ENCODE measurements around the gene PEMT.

The PEMT gene

GRCh38 chr17:17561408-17562145, 29.9 kb downstream of the PEMT start:
- DNase-seq (ENCODE audit: extremely low spot score), result no peak
- no peak for TF ChIP-seq CTCF (IDR thresholded peaks at IDR 0.05; ENCODE audit: control extremely low read depth, extremely low read depth, low read depth, missing control alignments)
- ChIA-PET CTCF (no interaction called here), POLR2A (no interaction called here)

GRCh38 chr17:17560975-17561374, 30.5 kb downstream of the PEMT start:
- no peak for DNase-seq (ENCODE audit: extremely low spot score)
- CTCF ChIA-PET, result interaction anchor here (0.9 kb wide), 1 partner anchor 64 kb away, joined by 3 read pairs; the partner anchor contains the start of gene RASD1
- TF ChIP-seq CTCF (IDR thresholded peaks at IDR 0.05; ENCODE audit: control extremely low read depth, extremely low read depth, low read depth, missing control alignments), result no peak
- POLR2A ChIA-PET, result no interaction called here

- TF ChIP-seq CTCF (IDR thresholded peaks at IDR 0.05; ENCODE audit: control extremely low read depth, extremely low read depth, low read depth, missing control alignments), result no peak
- DNase-seq (ENCODE audit: extremely low spot score), result no peak
- ChIA-PET CTCF (interaction anchor here (0.9 kb wide), 1 partner anchor 64 kb away, joined by 3 read pairs; the partner anchor contains the start of gene RASD1), POLR2A (no interaction called here)
These were observed 31.3 kb downstream of the PEMT start for GRCh38 chr17:17560167-17560566.

- no peak for TF ChIP-seq CTCF (IDR thresholded peaks at IDR 0.05; ENCODE audit: control extremely low read depth, extremely low read depth, low read depth, missing control alignments)
- no peak for DNase-seq (ENCODE audit: extremely low spot score)
- POLR2A ChIA-PET, result no interaction called here
- CTCF ChIA-PET, result no interaction called here
These were observed 32.3 kb downstream of the PEMT start for GRCh38 chr17:17559164-17559563.

- POLR2A ChIA-PET, result no interaction called here
These were observed 33.1 kb downstream of the PEMT start for GRCh38 chr17:17558431-17558830.

GRCh38 chr17:17557796-17558195, 33.7 kb downstream of the PEMT start:
- DNase-seq (ENCODE audit: extremely low spot score), result no peak
- ChIA-PET POLR2A (no interaction called here), CTCF (no interaction called here)
- no peak for TF ChIP-seq CTCF (IDR thresholded peaks at IDR 0.05; ENCODE audit: control extremely low read depth, extremely low read depth, low read depth, missing control alignments)

More at GRCh38 chr17:17558431-17558830, 33.1 kb downstream of the PEMT start:
- no peak for TF ChIP-seq CTCF (IDR thresholded peaks at IDR 0.05; ENCODE audit: control extremely low read depth, extremely low read depth, low read depth, missing control alignments)
- no peak for DNase-seq (ENCODE audit: extremely low spot score)
- CTCF ChIA-PET, result no interaction called here
